ENCODE results near the gene OR14A2.
"Not testable (repeated sequence)": the region's sequence is repeated elsewhere in the genome, so short reads cannot be mapped to it uniquely, and the experiment has no call there.

The OR14A2 gene

GRCh38 chr1:247713753-247714152, 34.2 kb downstream of the OR14A2 start:
- H2AFZ ChIP-seq (ENCODE audit: low read length): no peak overlapping the region
- no peak overlapping the region for H3K4me2 ChIP-seq (ENCODE audit: low read length)
- no peaks in the 10 kb centered on the region for H4K20me1 ChIP-seq (ENCODE audit: insufficient read depth, low read length)
- H3K36me3 ChIP-seq (ENCODE audit: insufficient read depth, low read length): no peaks in the 10 kb centered on the region
- H3F3A ChIP-seq (ENCODE audit: insufficient read depth, low read length): no peaks in the 10 kb centered on the region
- H3K4me3 ChIP-seq (ENCODE audit: low read depth, low read length, poor library complexity, severe bottlenecking): no peak overlapping the region
- H3K79me2 ChIP-seq (ENCODE audit: insufficient read depth, low read length): no peaks in the 10 kb centered on the region
- no peaks in the 10 kb centered on the region for H3K9me2 ChIP-seq (ENCODE audit: low read depth, low read length)
- TF ChIP-seq CTCF (IDR thresholded peaks at IDR 0.05; ENCODE audit: low read length) (no peak), EZH2 (IDR thresholded peaks at IDR 0.05; ENCODE audit: borderline replicate concordance, low read length) (no peak)
- no peaks in the 10 kb centered on the region for H3K4me1 ChIP-seq (ENCODE audit: insufficient read depth, low read length, severe bottlenecking)
- H3K9ac ChIP-seq (ENCODE audit: low read length): no peak overlapping the region
- H3K27me3 ChIP-seq (ENCODE audit: insufficient read depth, low read length): no peaks in the 10 kb centered on the region
- no peak overlapping the region for H3K27ac ChIP-seq (ENCODE audit: low read depth, low read length, poor library complexity, severe bottlenecking)
- H3K9me3 ChIP-seq (ENCODE audit: low read length): no peaks in the 10 kb centered on the region

GRCh38 chr1:247710681-247711080, 37.3 kb downstream of the OR14A2 start:
- not testable (repeated sequence) for H3F3A ChIP-seq (ENCODE audit: insufficient read depth, low read length); H2AFZ ChIP-seq (ENCODE audit: low read length); H3K4me2 ChIP-seq (ENCODE audit: low read length); H3K9me3 ChIP-seq (ENCODE audit: low read length); H3K9ac ChIP-seq (ENCODE audit: low read length); H3K36me3 ChIP-seq (ENCODE audit: insufficient read depth, low read length); H3K4me1 ChIP-seq (ENCODE audit: insufficient read depth, low read length, severe bottlenecking); H3K4me3 ChIP-seq (ENCODE audit: low read depth, low read length, poor library complexity, severe bottlenecking); H3K9me2 ChIP-seq (ENCODE audit: low read depth, low read length); H3K27ac ChIP-seq (ENCODE audit: low read depth, low read length, poor library complexity, severe bottlenecking); H3K79me2 ChIP-seq (ENCODE audit: insufficient read depth, low read length); H4K20me1 ChIP-seq (ENCODE audit: insufficient read depth, low read length); H3K27me3 ChIP-seq (ENCODE audit: insufficient read depth, low read length)

- Histone ChIP-seq H3K4me2 (ENCODE audit: low read length) (no peak overlapping the region), H3K9me3 (ENCODE audit: low read length) (no peaks in the 10 kb centered on the region), H3K27me3 (ENCODE audit: insufficient read depth, low read length) (no peaks in the 10 kb centered on the region), H3K36me3 (ENCODE audit: insufficient read depth, low read length) (no peaks in the 10 kb centered on the region), H2AFZ (ENCODE audit: low read length) (no peak overlapping the region), H3K79me2 (ENCODE audit: insufficient read depth, low read length) (no peaks in the 10 kb centered on the region), H3F3A (ENCODE audit: insufficient read depth, low read length) (no peaks in the 10 kb centered on the region), H3K9ac (ENCODE audit: low read length) (no peak overlapping the region), H3K9me2 (ENCODE audit: low read depth, low read length) (no peaks in the 10 kb centered on the region), H3K4me1 (ENCODE audit: insufficient read depth, low read length, severe bottlenecking) (no peaks in the 10 kb centered on the region), H4K20me1 (ENCODE audit: insufficient read depth, low read length) (no peaks in the 10 kb centered on the region), H3K27ac (ENCODE audit: low read depth, low read length, poor library complexity, severe bottlenecking) (no peak overlapping the region), H3K4me3 (ENCODE audit: low read depth, low read length, poor library complexity, severe bottlenecking) (no peak overlapping the region)
- TF ChIP-seq EZH2 (IDR thresholded peaks at IDR 0.05; ENCODE audit: borderline replicate concordance, low read length): no peak
- no peak for TF ChIP-seq CTCF (IDR thresholded peaks at IDR 0.05; ENCODE audit: low read length)
These were observed 46.6 kb downstream of the OR14A2 start for GRCh38 chr1:247701338-247701737.

- H3F3A ChIP-seq (ENCODE audit: insufficient read depth, low read length): no peaks in the 10 kb centered on the region
- no peak overlapping the region for H3K27ac ChIP-seq (ENCODE audit: low read depth, low read length, poor library complexity, severe bottlenecking)
- H3K4me3 ChIP-seq (ENCODE audit: low read depth, low read length, poor library complexity, severe bottlenecking): no peak overlapping the region
- H3K79me2 ChIP-seq (ENCODE audit: insufficient read depth, low read length): no peaks in the 10 kb centered on the region
- H3K36me3 ChIP-seq (ENCODE audit: insufficient read depth, low read length): no peaks in the 10 kb centered on the region
- H3K4me1 ChIP-seq (ENCODE audit: insufficient read depth, low read length, severe bottlenecking): no peaks in the 10 kb centered on the region
- H3K9ac ChIP-seq (ENCODE audit: low read length): no peak overlapping the region
- no peaks in the 10 kb centered on the region for H3K27me3 ChIP-seq (ENCODE audit: insufficient read depth, low read length)
- no peak overlapping the region for H3K4me2 ChIP-seq (ENCODE audit: low read length)
- H4K20me1 ChIP-seq (ENCODE audit: insufficient read depth, low read length): no peaks in the 10 kb centered on the region
- TF ChIP-seq EZH2 (IDR thresholded peaks at IDR 0.05; ENCODE audit: borderline replicate concordance, low read length) (no peak), CTCF (IDR thresholded peaks at IDR 0.05; ENCODE audit: low read length) (peak; percentile 85)
- H3K9me3 ChIP-seq (ENCODE audit: low read length): no peaks in the 10 kb centered on the region
- H3K9me2 ChIP-seq (ENCODE audit: low read depth, low read length): no peaks in the 10 kb centered on the region
- H2AFZ ChIP-seq (ENCODE audit: low read length): no peak overlapping the region
These were observed 66.5 kb downstream of the OR14A2 start for GRCh38 chr1:247681288-247681897.

All from OCI-LY1 (cell line).